ENCODE measurements around the gene NEFH.
"Not testable (repeated sequence)": the region's sequence is repeated elsewhere in the genome, so short reads cannot be mapped to it uniquely, and the experiment has no call there.

NEFH gene, protein sequence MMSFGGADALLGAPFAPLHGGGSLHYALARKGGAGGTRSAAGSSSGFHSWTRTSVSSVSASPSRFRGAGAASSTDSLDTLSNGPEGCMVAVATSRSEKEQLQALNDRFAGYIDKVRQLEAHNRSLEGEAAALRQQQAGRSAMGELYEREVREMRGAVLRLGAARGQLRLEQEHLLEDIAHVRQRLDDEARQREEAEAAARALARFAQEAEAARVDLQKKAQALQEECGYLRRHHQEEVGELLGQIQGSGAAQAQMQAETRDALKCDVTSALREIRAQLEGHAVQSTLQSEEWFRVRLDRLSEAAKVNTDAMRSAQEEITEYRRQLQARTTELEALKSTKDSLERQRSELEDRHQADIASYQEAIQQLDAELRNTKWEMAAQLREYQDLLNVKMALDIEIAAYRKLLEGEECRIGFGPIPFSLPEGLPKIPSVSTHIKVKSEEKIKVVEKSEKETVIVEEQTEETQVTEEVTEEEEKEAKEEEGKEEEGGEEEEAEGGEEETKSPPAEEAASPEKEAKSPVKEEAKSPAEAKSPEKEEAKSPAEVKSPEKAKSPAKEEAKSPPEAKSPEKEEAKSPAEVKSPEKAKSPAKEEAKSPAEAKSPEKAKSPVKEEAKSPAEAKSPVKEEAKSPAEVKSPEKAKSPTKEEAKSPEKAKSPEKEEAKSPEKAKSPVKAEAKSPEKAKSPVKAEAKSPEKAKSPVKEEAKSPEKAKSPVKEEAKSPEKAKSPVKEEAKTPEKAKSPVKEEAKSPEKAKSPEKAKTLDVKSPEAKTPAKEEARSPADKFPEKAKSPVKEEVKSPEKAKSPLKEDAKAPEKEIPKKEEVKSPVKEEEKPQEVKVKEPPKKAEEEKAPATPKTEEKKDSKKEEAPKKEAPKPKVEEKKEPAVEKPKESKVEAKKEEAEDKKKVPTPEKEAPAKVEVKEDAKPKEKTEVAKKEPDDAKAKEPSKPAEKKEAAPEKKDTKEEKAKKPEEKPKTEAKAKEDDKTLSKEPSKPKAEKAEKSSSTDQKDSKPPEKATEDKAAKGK

DNA sequence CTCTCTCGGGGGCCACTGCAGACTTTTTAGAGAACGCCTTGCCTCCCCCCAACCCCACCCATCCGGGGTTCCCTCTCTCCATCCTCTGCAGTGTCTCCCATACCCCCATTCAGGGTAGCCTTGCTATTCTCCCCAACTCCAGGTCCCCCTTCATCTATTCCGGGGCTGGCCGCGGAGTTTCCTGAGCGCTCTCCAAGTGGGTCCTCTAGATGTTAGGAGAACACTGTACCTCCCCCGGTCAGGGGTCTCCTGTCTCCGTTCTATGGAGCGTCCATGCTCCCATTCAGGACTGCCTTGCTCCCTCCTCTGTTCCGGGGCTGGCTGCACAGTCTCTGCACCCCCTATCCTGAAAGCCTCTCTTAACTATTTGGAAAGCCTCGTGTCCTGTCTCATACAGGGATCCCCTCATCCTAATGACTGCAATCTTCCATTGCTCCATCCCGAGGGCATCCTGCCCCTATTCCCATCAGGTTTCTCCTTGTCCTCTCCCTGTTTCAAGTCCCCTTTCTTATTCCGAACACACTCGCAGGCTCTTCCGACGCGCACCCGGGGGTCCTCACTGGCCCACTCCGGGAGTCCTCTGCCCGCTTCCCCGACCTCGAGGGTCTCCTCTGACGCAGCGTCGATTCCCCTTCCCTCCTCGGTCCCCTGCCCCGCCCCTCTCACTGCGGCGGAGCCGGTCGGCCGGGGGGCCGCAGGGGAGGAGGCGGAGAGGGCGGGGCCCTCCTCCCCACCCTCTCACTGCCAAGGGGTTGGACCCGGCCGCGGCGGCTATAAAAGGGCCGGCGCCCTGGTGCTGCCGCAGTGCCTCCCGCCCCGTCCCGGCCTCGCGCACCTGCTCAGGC is at the start of gene NEFH:
Gene NEFH, plus strand, starts transcription at position 802 of the 845 bp plus-strand sequence. CDS start 45 bp downstream, outside the sequence.
- DNase-seq = no peak

DNA sequence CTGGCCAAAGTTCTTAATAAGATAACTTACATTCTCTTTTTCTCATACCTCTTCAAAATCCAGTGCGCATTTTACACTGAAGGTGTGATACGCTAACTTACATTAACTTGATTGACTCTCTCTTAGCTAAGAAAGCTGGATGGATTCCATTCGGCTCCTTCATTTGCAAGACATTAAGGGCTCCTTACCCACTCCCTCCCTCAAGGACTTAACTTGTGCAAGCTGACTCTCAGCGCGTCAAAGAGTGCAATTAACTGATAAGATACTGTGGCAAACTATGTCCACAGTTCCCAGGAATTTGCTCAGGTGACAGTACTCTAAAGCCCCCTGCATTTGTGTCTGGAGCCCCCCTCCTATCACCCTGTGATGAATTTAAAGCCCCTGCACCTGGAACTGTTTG is 48.0 kb upstream of the NEFH start:
- DNase-seq = no peak

GRCh38 chr22:29433856-29434255 is 46.2 kb upstream of the NEFH start:
- DNase-seq = no peak

GRCh38 chr22:29434288-29434687 is 45.7 kb upstream of the NEFH start:
- no peak for DNase-seq

GRCh38 chr22:29435236-29436136 is 44.5 kb upstream of the NEFH start:
- no peak for DNase-seq

- DNase-seq = not testable (repeated sequence)
Measured at GRCh38 chr22:29438283-29438682, 41.7 kb upstream of the NEFH start, which contains the start of gene RFPL1. TSS of gene RFPL1 (plus strand) at chr22:29438583.

DNA sequence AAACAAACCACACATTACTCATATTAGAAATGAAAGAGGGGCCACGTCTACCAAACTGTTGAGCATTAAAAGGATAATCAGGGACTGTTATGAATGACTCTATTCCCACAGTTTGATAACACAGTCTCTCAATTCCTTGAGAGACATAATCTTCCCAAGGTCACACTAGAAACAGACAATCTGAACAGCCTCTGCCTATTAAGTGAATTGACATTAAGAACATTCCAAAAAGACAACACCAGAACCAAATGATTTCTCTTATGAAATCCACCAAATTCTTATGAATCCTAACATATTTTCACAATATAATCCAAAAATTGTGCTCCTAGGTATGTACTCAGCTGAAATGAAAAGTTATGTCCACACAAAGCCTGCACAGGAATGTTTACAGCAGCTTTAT is 37.0 kb upstream of the NEFH start:
- DNase-seq = no peak

- no peak for DNase-seq
Measured at GRCh38 chr22:29443452-29443851, 36.6 kb upstream of the NEFH start.

DNA sequence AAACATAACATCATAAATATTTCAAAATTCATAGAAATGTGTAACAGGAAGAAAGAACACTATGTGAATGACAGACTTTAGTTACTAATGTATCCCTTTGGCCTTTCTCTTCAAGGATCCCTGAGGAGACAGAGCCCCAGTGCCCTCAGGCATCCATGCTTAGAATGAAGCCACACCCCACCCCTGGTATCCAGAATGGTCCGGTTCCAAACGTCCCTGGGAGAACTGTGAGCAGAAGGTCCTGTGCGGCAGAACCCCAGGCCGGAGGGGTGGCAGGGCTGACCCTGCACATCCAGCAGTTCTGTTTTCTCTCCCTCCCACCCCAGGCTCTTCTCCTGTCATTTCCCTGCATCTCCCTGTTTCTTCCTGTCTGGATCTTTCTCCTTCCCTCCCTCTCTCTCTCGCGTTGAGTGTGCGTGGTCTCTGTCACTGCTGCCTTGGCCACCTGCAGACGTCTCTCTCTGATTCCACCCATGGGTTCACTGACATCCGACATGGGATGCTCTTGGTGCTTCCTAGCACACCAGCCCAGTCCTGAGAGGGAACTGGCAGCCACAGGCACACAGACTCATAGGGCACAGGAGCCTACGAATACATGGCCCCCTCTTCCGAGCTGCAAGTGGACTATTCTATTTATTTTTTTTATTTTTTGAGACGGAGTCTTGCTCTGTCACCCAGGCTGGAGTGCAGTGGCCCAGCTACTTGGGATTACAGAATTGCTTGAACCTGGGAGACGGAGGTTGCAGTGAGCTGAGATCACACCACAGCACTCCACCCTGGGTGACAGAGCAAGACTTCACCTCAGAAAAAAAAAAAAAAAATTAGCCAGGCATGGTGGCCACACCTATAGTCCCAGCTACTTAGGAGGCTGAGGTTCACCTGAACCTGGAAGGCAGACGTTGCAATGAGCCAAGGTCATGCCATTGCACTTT is 35.9 kb upstream of the NEFH start:
- DNase-seq = no peak

DNA sequence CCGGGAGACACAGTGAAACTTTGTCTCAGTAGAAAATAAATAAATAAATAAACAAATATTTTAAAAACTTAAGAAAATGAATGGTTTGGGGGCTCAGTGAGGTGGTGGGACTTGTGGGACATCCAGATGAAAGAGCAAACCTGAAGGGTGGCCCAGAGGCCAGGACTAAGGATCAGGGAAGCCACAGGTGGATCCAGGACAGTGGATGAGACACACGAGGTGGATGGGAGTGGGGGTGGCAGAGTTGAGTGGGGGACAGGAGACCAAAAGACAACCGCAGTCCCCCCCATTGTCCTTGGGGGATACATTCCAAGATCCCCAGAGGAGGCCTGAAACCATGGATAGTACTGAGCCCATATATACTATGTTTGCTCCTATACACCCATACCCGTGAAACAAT is 34.5 kb upstream of the NEFH start:
- DNase-seq = no peak

- no peak for DNase-seq
Measured at GRCh38 chr22:29447906-29448305, 32.1 kb upstream of the NEFH start.

- DNase-seq = no peak
Measured at GRCh38 chr22:29449296-29449875, 30.6 kb upstream of the NEFH start.

- no peak for DNase-seq
Measured at GRCh38 chr22:29450222-29450621, 29.8 kb upstream of the NEFH start.

GRCh38 chr22:29451863-29452262 is 28.2 kb upstream of the NEFH start:
- DNase-seq = no peak

GRCh38 chr22:29454276-29454675 is 25.7 kb upstream of the NEFH start:
- no peak for DNase-seq

DNA sequence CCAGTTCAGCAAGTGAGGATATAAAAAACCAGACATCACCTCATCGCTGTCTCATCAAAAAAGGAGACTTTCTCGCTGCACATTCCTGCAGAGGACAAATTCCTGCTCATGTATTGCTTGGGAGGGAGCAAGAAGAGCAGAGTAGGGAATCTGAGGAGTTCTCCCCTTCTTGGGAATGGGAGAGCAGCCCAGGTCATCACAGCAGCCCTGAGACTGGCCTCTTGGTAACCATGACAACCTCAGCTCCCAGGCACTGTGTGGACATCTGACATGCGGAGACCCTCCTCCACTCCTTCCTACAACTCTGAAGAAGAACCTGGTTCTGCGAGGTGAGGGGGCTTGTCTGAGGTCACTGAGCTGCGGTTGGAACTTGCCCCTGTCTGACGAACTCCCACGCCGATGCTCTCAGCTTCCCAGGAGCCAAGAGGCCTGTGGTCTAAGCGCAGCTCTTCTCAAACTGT is 23.8 kb upstream of the NEFH start:
- DNase-seq = no peak

DNA sequence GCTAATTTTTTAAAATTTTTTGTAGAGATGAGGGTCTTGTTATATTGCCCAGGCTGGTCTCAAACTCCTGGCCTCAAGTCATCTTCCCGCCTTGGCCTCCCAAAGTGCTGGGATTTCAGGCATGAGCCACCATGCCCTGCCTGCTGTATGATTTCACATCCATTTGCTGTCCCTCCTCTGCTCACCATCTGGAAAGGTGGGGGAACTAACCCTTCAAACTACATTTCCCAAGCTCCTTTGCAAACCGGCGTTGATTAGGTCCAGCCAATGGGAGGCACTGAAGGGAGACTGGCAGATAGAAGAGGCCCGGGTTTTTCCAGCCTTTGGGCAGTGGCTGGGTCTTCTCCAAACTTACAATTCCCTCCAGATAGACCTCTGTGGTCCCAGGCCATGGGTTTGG is 22.3 kb upstream of the NEFH start:
- DNase-seq = peak in 1 of 2 experiments; percentile 57

DNA sequence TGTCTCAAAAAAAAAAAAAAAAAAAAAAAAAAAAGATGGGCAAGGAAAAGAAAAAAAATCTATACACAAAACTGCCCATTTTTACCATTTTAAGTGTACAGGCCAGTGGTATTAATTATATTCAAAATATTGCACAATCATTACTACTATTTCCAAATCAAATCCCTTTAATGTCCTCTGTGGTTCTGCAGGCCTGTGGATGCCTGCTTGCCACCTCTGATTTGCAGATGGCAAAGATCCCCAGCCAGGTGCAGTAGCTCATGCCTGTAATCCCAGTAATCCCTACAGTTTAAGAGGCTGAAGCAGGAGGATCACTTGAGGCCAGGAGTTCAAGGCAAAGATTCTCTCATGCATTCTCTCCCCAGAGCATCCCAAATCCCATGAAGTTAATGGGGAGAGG is 21.5 kb upstream of the NEFH start:
- no peak for DNase-seq

DNA sequence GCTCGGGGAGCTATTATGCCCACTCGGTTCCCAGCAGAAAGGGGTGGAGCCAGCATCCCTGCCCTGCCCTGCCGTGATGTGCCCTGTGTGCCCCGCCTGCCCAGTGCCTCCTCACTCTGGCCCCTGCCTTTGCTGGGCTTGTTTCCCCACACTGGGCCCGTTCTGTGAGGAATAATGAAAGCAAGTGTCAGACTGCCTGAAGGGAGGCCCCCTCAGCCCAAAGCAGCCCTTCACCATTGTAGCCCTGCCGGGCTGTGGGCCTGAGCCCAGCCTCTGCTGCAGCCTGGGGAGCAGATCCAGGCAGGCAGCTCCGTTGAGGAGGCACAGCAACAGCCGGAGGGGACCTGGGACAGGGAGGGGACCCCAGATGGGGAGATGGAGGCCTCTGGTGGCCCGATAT is 20.2 kb upstream of the NEFH start:
- DNase-seq = no peak

DNA sequence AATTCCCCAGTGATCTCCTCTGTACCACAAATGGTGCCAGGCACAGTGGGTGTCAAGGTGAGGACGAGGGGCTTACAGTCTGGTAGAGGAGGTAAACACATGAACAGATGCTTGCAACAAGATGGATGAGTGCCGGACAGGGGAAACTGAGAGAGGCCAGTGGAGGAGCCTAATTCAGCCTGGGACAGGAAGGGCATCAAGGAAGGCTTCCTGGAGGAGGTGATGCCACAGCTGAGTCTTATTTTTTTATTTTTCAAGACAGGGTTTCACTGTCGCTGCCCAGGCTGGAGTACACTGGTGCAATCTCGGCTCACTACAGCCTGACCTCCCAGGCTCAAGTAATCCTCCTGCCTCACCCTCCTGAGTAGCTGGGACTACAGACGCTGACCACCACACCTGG is 18.8 kb upstream of the NEFH start:
- DNase-seq = no peak

Measured in SW 1271 (cell line).